HG03139 (cell line): ENCODE measurements around the gene GDAP2.
"Not testable (repeated sequence)": the region's sequence is repeated elsewhere in the genome, so short reads cannot be mapped to it uniquely, and the experiment has no call there.

ENCODE experiments used
- ATAC-seq: cut with Tn5 transposase; IDR thresholded peaks from one replicate; pipeline ENCODE4 v1.9.1; 2021; ENCODE audit not compliant: unreplicated experiment

GDAP2 gene

GRCh38 chr1:117929343-117930172, at the start of gene GDAP2, which contains the start of gene WDR3:
TSS of gene GDAP2 (minus strand) at chr1:117929621. CDS start at chr1:117920357, 9,264 bp downstream.
TSS of gene WDR3 (plus strand) at chr1:117929739. CDS start at chr1:117933320, 3,581 bp downstream.
- ATAC-seq: peak; percentile 95

GRCh38 chr1:117976381-117976780, 47.0 kb upstream of the GDAP2 start:
- no peak for ATAC-seq

- ATAC-seq: no peak
Observed at GRCh38 chr1:117971777-117972176, 42.4 kb upstream of the GDAP2 start.

GRCh38 chr1:117970252-117970651, 40.8 kb upstream of the GDAP2 start:
- no peak for ATAC-seq

- no peak for ATAC-seq
Observed at GRCh38 chr1:117967881-117968280, 38.5 kb upstream of the GDAP2 start.

- ATAC-seq: no peak
Observed at GRCh38 chr1:117967477-117967876, 38.1 kb upstream of the GDAP2 start.

GRCh38 chr1:117964290-117965038, 35.0 kb upstream of the GDAP2 start:
- no peak for ATAC-seq

- ATAC-seq: no peak
Observed at GRCh38 chr1:117959364-117959763, 29.9 kb upstream of the GDAP2 start.

- no peak for ATAC-seq
Observed at GRCh38 chr1:117952386-117952785, 23.0 kb upstream of the GDAP2 start.

GRCh38 chr1:117942293-117942692, 12.9 kb upstream of the GDAP2 start:
- no peak for ATAC-seq

GRCh38 chr1:117933769-117934168, 4.3 kb upstream of the GDAP2 start:
- ATAC-seq: no peak

- ATAC-seq: no peak
Observed at GRCh38 chr1:117932576-117932975, 3.2 kb upstream of the GDAP2 start.

- ATAC-seq: no peak
Observed at GRCh38 chr1:117930484-117930883, 1.1 kb upstream of the GDAP2 start.

- ATAC-seq: no peak
Observed at GRCh38 chr1:117930173-117930447, 689 bp upstream of the GDAP2 start.

- peak; percentile 46 for ATAC-seq
Observed at GRCh38 chr1:117928881-117929342, 509 bp downstream of the GDAP2 start.

GRCh38 chr1:117925981-117926380, 3.4 kb downstream of the GDAP2 start:
- ATAC-seq: no peak

- ATAC-seq: not testable (repeated sequence)
Observed at GRCh38 chr1:117922717-117923116, 6.7 kb downstream of the GDAP2 start.

GRCh38 chr1:117921991-117922390, 7.4 kb downstream of the GDAP2 start:
- ATAC-seq: no peak

- no peak for ATAC-seq
Observed at GRCh38 chr1:117919376-117919775, 10.0 kb downstream of the GDAP2 start.

GRCh38 chr1:117911051-117911450, 18.4 kb downstream of the GDAP2 start:
- no peak for ATAC-seq

- no peak for ATAC-seq
Observed at GRCh38 chr1:117905019-117905418, 24.4 kb downstream of the GDAP2 start.

GRCh38 chr1:117904485-117904884, 24.9 kb downstream of the GDAP2 start:
- no peak for ATAC-seq
